Suprapubic skin (tissue), 4 donors: ENCODE data around the gene CNTFR. TPM values are rescaled to one million over a fixed set of nuclear protein-coding genes. Genes with fewer than 3 reads are reported as not detected.

ENCODE experiments used
- DNase-seq, 2 donors: peaks; one replicate each; pipeline ENCODE4 v3.0.0-alpha.2; 2019; ENCODE audit warnings: low spot score in 2 of 2
- H3K27ac ChIP-seq: fragments of 200-600 bp; sonication (generic); one replicate; pipeline ENCODE4 v1.5.1; 2019
- H3K27me3 ChIP-seq: fragments of 200-600 bp; sonication (generic); one replicate; pipeline ENCODE4 v1.5.1; 2019
- H3K36me3 ChIP-seq: fragments of 200-600 bp; sonication (generic); one replicate; pipeline ENCODE4 v1.5.1; 2019
- H3K4me1 ChIP-seq: fragments of 200-600 bp; sonication (generic); one replicate; pipeline ENCODE4 v1.5.1; 2019
- H3K4me3 ChIP-seq: fragments of 200-600 bp; sonication (generic); one replicate; pipeline ENCODE4 v1.5.1; 2019; ENCODE audit warnings: mild to moderate bottlenecking
- H3K9me3 ChIP-seq: fragments of 200-600 bp; sonication (generic); one replicate; pipeline ENCODE4 v1.5.1; 2019
- EP300 ChIP-seq: sonication (generic); formaldehyde crosslinking; IDR thresholded peaks from one replicate; pipeline ENCODE4 v1.6.1; 2017; ENCODE audit warnings: antibody characterized with exemption
- POLR2A ChIP-seq, 2 donors: fragments of 450-650 bp; IDR thresholded peaks; one replicate each; pipeline ENCODE4 v1.6.1; 2017; ENCODE audit warnings: antibody characterized with exemption in 2 of 2, mild to moderate bottlenecking in 2 of 2, moderate library complexity in 2 of 2
- POLR2AphosphoS5 ChIP-seq, 3 donors: sonication (generic); formaldehyde crosslinking; IDR thresholded peaks; one replicate each; pipeline ENCODE4 v1.6.1; 2017; ENCODE audit warnings: antibody characterized with exemption in 3 of 3
- WGBS: methylation state at CpG from one replicate; pipeline ENCODE4 v1.1.5; 2018; 5-methylcytosine and 5-hydroxymethylcytosine counted together
- total RNA-seq, 4 donors: library from RNA; depleted of rRNA; stranded (reverse); fragments of >200 nt; gene quantifications; one replicate each; pipeline ENCODE4 v1.1.0, GENCODE V29; 2016
- TF ChIP-seq, protein P1 (sequence below), 2 donors: fragments of 200-600 bp in 1 of 2; fragments of 450-650 bp in 1 of 2; sonication (generic) in 1 of 2; IDR thresholded peaks; one replicate each; pipeline ENCODE4 v1.5.1; 2016 to 2019; ENCODE audit warnings: antibody characterized with exemption in 2 of 2, mild to moderate bottlenecking in 1 of 2, moderate library complexity in 1 of 2

The CNTFR gene
- total RNA-seq, 4 donors from 2014 or later, result 5.0 to 9.1 (median 5.7) TPM

DNA sequence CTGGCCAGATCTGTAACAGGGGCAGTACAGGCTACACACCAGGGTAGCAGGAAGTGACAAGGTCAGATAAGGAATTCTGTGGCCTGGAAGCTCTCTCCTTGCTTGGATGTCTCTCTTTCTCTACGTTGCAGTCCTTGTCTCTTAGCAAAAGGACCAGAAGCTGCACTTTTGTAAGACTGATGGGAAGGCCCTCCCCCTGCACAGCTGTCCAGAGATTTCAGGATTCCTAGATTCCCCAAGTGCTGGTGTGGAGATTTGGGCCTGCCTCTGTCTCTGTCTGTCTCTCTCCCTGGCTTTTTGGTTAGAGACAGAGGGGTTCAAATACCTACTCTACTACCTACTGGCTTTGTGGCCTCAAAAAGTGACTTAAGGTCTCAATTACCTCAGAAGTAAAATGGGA is 10.0 kb upstream of the CNTFR start:
- DNase-seq, result no peak
- TF ChIP-seq POLR2AphosphoS5 (IDR thresholded peaks at IDR 0.05), result no peak
- TF ChIP-seq POLR2A (IDR thresholded peaks at IDR 0.05), result no peak
- TF ChIP-seq, protein P1, sequence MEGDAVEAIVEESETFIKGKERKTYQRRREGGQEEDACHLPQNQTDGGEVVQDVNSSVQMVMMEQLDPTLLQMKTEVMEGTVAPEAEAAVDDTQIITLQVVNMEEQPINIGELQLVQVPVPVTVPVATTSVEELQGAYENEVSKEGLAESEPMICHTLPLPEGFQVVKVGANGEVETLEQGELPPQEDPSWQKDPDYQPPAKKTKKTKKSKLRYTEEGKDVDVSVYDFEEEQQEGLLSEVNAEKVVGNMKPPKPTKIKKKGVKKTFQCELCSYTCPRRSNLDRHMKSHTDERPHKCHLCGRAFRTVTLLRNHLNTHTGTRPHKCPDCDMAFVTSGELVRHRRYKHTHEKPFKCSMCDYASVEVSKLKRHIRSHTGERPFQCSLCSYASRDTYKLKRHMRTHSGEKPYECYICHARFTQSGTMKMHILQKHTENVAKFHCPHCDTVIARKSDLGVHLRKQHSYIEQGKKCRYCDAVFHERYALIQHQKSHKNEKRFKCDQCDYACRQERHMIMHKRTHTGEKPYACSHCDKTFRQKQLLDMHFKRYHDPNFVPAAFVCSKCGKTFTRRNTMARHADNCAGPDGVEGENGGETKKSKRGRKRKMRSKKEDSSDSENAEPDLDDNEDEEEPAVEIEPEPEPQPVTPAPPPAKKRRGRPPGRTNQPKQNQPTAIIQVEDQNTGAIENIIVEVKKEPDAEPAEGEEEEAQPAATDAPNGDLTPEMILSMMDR (IDR thresholded peaks at IDR 0.05), result no peak
- TF ChIP-seq EP300, result no peak
- no peaks in the 10 kb centered on the region for H3K9me3 ChIP-seq
- WGBS, result 55% methylated on average over 1 of the region's 1 CpG
- no peaks in the 10 kb centered on the region for H3K36me3 ChIP-seq
- H3K4me1 ChIP-seq, result peaks cover 11% of the 10 kb centered on the region
- no peaks in the 10 kb centered on the region for H3K27me3 ChIP-seq
- H3K27ac ChIP-seq, result no peak overlapping the region
- H3K4me3 ChIP-seq, result no peak overlapping the region

DNA sequence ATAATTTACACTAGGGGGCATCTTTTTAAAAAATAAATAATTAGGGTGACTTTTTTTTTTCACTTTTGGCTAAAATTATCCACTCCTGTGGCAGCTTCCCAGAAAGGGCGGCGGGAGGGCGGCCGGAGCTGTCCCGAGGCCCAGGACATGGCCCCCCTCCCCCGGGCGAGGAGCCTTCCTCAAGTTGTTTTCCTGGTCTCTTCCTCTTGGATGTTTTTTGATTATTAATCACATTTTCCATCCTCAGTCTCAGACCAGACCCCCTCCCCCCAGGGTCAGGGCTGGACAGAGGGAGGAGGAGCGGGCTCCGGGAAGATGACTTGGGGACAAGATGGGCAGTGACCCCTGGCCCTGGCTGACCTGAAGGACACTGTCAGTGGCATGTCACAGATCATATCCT is 4.7 kb upstream of the CNTFR start:
- TF ChIP-seq POLR2A (IDR thresholded peaks at IDR 0.05) (no peak), EP300 (no peak), POLR2AphosphoS5 (IDR thresholded peaks at IDR 0.05) (no peak)
- TF ChIP-seq, protein P1 (IDR thresholded peaks at IDR 0.05), result no peak
- Histone ChIP-seq H3K36me3 (no peaks in the 10 kb centered on the region), H3K27ac (peak overlapping the region; percentile 74), H3K4me3 (no peak overlapping the region), H3K4me1 (peaks cover 53% of the 10 kb centered on the region), H3K27me3 (peaks cover 18% of the 10 kb centered on the region), H3K9me3 (no peaks in the 10 kb centered on the region)
- no peak for DNase-seq
- 44% methylated on average over 9 of the region's 9 CpGs for WGBS

DNA sequence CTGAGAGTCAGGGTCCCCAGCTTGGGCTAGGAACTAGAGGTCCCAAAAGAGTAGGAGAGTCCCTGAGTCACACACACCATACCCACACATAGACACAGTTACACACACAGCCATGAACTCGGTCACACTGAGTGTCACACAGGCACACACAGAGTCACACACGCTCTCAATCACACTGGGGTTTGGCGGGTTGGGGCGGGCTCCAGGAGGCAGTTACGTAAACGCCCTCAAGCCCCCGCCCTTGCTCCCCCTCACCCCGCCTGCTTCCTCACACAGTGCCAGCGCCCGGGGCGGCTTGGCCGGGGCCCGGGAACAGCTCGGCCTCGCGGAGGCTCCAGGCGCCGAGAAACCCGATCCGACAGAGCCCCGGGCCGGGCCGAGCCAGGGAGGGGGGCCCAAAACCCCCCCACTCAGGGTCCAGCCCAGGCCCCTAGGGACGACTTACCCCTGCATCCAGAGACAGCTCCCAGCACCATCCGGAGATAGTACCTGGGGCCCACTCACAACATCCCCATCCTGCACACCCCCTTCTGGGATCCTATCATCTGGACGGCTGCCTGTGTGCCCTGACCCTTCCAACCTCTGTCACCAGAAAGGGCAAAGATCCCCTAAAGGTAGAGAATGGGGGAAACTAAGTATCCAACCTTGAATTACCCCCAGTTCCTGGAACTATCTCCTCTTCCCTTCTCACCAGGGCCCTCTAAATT is 3.5 kb upstream of the CNTFR start:
- WGBS, result 3% methylated on average over 11 of the region's 26 CpGs
- peaks cover 29% of the 10 kb centered on the region for H3K27me3 ChIP-seq
- no peak overlapping the region for H3K4me3 ChIP-seq
- TF ChIP-seq EP300 (no peak), POLR2A (IDR thresholded peaks at IDR 0.05) (no peak), POLR2AphosphoS5 (IDR thresholded peaks at IDR 0.05) (no peak)
- TF ChIP-seq, protein P1 (IDR thresholded peaks at IDR 0.05), result no peak
- no peaks in the 10 kb centered on the region for H3K36me3 ChIP-seq
- peaks cover 62% of the 10 kb centered on the region for H3K4me1 ChIP-seq
- H3K27ac ChIP-seq, result peak overlapping the region; percentile 74
- DNase-seq, result peak; percentile 90 to 94
- no peaks in the 10 kb centered on the region for H3K9me3 ChIP-seq

DNA sequence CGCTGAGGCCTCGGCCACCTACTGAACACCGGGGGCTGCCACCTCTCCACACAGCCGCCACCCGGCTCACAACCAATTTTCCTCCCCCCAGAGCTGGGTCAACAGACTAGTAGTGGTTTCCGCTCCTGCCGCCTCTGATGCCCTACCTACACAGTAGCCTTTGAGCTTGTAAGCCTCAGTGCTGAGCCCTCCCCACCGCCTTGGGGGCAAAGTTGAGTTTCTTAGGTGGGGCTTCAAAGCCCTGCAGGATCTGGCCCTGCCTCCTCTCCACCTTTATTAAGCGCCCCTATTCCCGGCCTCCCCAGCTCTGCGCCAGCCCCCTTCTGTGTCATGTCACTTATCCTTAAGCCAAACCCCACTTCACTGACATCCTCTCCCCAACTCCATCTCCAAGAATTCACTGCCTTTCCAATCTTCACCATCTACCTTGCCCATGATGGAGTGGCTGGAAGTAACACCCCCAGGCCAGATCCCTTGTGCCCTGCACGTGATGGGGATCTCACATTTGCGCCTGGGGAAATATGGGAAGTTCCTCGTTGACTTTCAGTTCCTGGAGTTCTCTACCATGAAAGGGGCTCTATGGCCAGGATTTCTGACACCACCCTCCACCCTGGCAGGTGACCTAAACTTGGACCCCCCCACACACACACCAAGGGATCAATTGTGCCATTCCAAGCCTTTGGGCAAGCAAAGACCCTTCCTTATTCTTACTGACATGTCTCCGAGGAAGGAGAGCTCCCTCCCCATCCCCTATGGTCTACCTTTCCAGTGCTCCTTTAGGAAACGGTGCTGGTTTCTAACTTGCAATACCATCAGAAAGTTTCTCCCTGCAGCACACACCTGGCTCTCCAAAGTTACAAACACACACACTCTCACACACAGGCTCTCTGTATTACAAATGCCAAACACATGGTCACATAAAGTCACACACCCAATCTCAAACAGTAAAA is 2.7 kb upstream of the CNTFR start:
- no peak for TF ChIP-seq POLR2A (IDR thresholded peaks at IDR 0.05)
- no peak for TF ChIP-seq EP300
- no peak for TF ChIP-seq POLR2AphosphoS5 (IDR thresholded peaks at IDR 0.05)
- TF ChIP-seq, protein P1 (IDR thresholded peaks at IDR 0.05), result no peak
- WGBS, result 49% methylated on average over 10 of the region's 16 CpGs
- Histone ChIP-seq H3K36me3 (no peaks in the 10 kb centered on the region), H3K9me3 (no peaks in the 10 kb centered on the region), H3K27ac (peak overlapping the region; percentile 25), H3K27me3 (peaks cover 31% of the 10 kb centered on the region), H3K4me3 (peak overlapping the region; percentile 66), H3K4me1 (peaks cover 62% of the 10 kb centered on the region)
- no peak for DNase-seq
